CD4-positive, alpha-beta T cell (primary cell): ENCODE data around the gene PAEP. TPM values are rescaled to one million over a fixed set of nuclear protein-coding genes. Genes with fewer than 3 reads are reported as not detected.

Experiments
- ATAC-seq: fragments of 200-7000 bp; cut with Tn5 transposase; one replicate; pipeline ENCODE4 v1.10.0; 2022; ENCODE audit warnings: mild to moderate bottlenecking; ENCODE audit not compliant: poor library complexity
- CTCF ChIA-PET: fragments of 350-600 bp; sonication (Branson Sonifier 250); formaldehyde crosslinking; loops from one replicate; lab custom pipeline; 2021; ENCODE audit warnings: antibody characterized with exemption, inconsistent platforms; lab: Charles Lee
- POLR2A ChIA-PET: fragments of 350-600 bp; sonication (Branson Sonifier 250); formaldehyde crosslinking; loops from one replicate; lab custom pipeline; 2021; ENCODE audit warnings: antibody characterized with exemption, inconsistent platforms; lab: Charles Lee
- DNase-seq, 14 experiments: peaks; one replicate each; pipeline ENCODE4 v3.0.0-alpha.2; 2013 to 2020; ENCODE audit warnings: mixed read lengths in 2 of 14
- H3K27ac ChIP-seq, 2 donors: one replicate each; pipeline versions ENCODE4 v1.5.1 to v1.7.0; 2013; ENCODE audit warnings: low read length in 2 of 2, low read depth in 1 of 2, mild to moderate bottlenecking in 1 of 2
- H3K27me3 ChIP-seq, 2 experiments: 1 replicate in 1 of 2; 2 replicates in 1 of 2; pipeline versions ENCODE4 v1.6.1 to v1.7.0; 2013; ENCODE audit warnings: low read length in 2 of 2, control low read depth in 1 of 2, mild to moderate bottlenecking in 1 of 2, moderate library complexity in 1 of 2; ENCODE audit not compliant: insufficient read depth in 2 of 2, control insufficient read depth in 1 of 2
- H3K36me3 ChIP-seq: one replicate; pipeline ENCODE4 v1.6.1; 2013; ENCODE audit warnings: low read length, control low read depth; ENCODE audit not compliant: insufficient read depth
- H3K4me1 ChIP-seq: one replicate; pipeline ENCODE4 v1.6.1; 2013; ENCODE audit warnings: low read length, control low read depth; ENCODE audit not compliant: insufficient read depth
- H3K4me3 ChIP-seq: one replicate; pipeline ENCODE4 v1.5.1; 2013; ENCODE audit warnings: mild to moderate bottlenecking, low read length, moderate library complexity
- H3K9me3 ChIP-seq, 2 experiments: 1 replicate in 1 of 2; 2 replicates in 1 of 2; pipeline versions ENCODE4 v1.6.1 to v1.7.0; 2013; ENCODE audit warnings: low read length in 2 of 2, mild to moderate bottlenecking in 2 of 2, control low read depth in 1 of 2, moderate library complexity in 1 of 2; ENCODE audit not compliant: control insufficient read depth in 1 of 2, insufficient read depth in 1 of 2
- H3K27ac Mint-ChIP-seq: one replicate; pipeline ENCODE4 v1.8.0; 2020; ENCODE audit warnings: mixed read lengths
- H3K27me3 Mint-ChIP-seq: one replicate; pipeline ENCODE4 v1.8.0; 2021; ENCODE audit warnings: mixed read lengths
- H3K36me3 Mint-ChIP-seq: one replicate; pipeline ENCODE4 v1.8.0; 2021; ENCODE audit warnings: low read depth, mixed read lengths
- H3K4me1 Mint-ChIP-seq: one replicate; pipeline ENCODE4 v1.8.0; 2021; ENCODE audit warnings: low read depth, mixed read lengths
- H3K4me3 Mint-ChIP-seq: one replicate; pipeline ENCODE4 v1.8.0; 2020; ENCODE audit warnings: mild to moderate bottlenecking, mixed read lengths
- H3K9me3 Mint-ChIP-seq: one replicate; pipeline ENCODE4 v1.8.0; 2020; ENCODE audit warnings: mixed read lengths
- intact Hi-C, 2 experiments: fragments of 100-400 bp; cut with DNase I in 1 of 2; cut with micrococcal nuclease in 1 of 2; formaldehyde crosslinking; loops; one replicate each; pipeline versions ENCODE4 v1.15.1 to v1.9.0; 2023 to 2025; cut with DNase I, micrococcal nuclease
- polyA plus RNA-seq, 2 donors: library from polyadenylated mRNA; unstranded; fragments of 120-200 nt; gene quantifications; one replicate each; pipeline ENCODE4 v1.2.1, GENCODE V29; 2013
- total RNA-seq, 174 experiments: library from RNA in 2 of 174; stranded (reverse) in 2 of 174; gene quantifications; one replicate each; pipeline ENCODE4 v1.2.3 and lab custom pipeline; 2021 to 2026
- TF ChIP-seq, protein P1 (sequence below): fragments of 200-600 bp; IDR thresholded peaks from one replicate; pipeline ENCODE4 v1.8.0; 2022; ENCODE audit warnings: antibody characterized with exemption, mild to moderate bottlenecking

Gene PAEP
- total RNA-seq (not detected), total RNA-seq (lab: John Stamatoyannopoulos, UW) (0 to 0.08 (median 0) reads per million in 172 experiments)
- polyA plus RNA-seq (2013, experiment 1 of 2) = not detected
- polyA plus RNA-seq (2013, experiment 2 of 2) = not detected

DNA sequence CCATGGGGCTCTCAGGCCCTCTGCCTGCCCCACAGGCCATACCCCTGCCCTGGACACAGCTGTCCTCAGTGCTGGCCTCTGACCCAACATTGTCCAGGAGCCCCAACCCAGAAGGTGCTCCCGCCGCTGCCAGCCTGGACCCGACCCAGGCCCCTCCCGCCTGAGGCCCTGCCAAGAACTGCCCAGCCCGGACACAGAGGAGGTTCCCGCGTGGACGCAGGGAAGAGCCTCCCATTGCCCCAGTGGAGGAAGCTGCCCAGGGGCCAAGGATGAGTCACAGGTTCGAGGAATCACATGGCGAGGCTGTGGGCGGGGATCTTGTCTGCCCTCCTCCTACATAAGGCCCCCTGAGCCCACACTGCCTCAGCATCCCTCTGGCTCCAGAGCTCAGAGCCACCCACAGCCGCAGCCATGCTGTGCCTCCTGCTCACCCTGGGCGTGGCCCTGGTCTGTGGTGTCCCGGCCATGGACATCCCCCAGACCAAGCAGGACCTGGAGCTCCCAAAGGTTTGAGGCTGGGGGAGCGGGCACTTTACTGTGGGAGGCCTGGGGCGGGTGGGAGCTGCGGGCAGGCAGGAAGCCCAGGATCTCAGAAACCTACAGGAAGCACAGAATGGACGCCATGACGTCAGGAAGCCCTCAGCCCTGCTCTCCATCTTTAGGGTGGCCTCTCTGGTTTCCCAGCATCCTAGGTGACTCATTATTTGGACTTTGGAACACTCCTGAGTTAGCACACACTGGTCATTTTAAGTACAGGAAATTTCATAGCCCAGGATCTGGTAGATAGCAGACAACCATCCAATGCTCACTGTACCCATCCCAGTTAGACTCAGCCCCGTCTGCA, at the start of gene PAEP:
TSS of gene PAEP (plus strand) at position 366 of the 844 bp plus-strand sequence.
- ChIA-PET CTCF (no interaction called here), POLR2A (no interaction called here)
- intact Hi-C loops = no loop called here
- H3K4me1 ChIP-seq = no peaks in the 10 kb centered on the region
- H3K27ac Mint-ChIP-seq = no peak within 1 kb of the TSS
- H3K27me3 ChIP-seq = peaks cover 6 to 16% of the 10 kb centered on the region in 2 experiments
- no peak within 1 kb of the TSS for H3K4me3 ChIP-seq
- peaks cover 0 to 9% of the 10 kb centered on the region in 2 experiments for H3K9me3 ChIP-seq
- H3K9me3 Mint-ChIP-seq = no peaks in the 10 kb centered on the region
- peaks cover 27% of the 10 kb centered on the region for H3K27me3 Mint-ChIP-seq
- no peaks in the 10 kb centered on the region for H3K4me1 Mint-ChIP-seq
- H3K27ac ChIP-seq = no peak within 1 kb of the TSS
- ATAC-seq (no peak), DNase-seq (no peak)
- TF ChIP-seq, protein P1, sequence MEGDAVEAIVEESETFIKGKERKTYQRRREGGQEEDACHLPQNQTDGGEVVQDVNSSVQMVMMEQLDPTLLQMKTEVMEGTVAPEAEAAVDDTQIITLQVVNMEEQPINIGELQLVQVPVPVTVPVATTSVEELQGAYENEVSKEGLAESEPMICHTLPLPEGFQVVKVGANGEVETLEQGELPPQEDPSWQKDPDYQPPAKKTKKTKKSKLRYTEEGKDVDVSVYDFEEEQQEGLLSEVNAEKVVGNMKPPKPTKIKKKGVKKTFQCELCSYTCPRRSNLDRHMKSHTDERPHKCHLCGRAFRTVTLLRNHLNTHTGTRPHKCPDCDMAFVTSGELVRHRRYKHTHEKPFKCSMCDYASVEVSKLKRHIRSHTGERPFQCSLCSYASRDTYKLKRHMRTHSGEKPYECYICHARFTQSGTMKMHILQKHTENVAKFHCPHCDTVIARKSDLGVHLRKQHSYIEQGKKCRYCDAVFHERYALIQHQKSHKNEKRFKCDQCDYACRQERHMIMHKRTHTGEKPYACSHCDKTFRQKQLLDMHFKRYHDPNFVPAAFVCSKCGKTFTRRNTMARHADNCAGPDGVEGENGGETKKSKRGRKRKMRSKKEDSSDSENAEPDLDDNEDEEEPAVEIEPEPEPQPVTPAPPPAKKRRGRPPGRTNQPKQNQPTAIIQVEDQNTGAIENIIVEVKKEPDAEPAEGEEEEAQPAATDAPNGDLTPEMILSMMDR = no peak
- no peaks in the 10 kb centered on the region for H3K36me3 Mint-ChIP-seq
- H3K4me3 Mint-ChIP-seq = no peak within 1 kb of the TSS
- H3K36me3 ChIP-seq = no peaks in the 10 kb centered on the region

DNA sequence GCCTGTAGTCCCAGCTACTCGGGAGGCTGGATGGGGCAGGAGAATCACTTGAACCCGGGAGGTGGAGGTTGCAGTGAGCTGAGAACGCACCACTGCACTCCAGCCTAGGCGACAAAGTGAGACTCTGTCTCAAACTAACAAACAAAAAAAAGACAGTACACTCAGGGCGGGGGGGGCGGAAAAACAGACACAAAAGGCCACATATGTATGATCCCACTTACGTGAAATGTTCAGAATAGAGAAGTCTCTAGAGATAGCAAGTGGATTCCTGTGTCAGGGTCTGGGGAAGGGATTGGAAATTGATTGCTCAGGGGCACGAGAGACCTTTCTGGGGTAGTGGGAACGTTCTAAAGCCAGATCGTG, 49.3 kb upstream of the PAEP start:
- peaks cover 6% of the 10 kb centered on the region for H3K9me3 Mint-ChIP-seq
- DNase-seq = peak in 1 of 14 experiments; percentile 8
- peaks cover 0 to 18% of the 10 kb centered on the region in 2 experiments for H3K9me3 ChIP-seq
- H3K36me3 ChIP-seq = no peaks in the 10 kb centered on the region
- ATAC-seq = no peak
- ChIA-PET CTCF (no interaction called here), POLR2A (no interaction called here)
- no peak overlapping the region for H3K4me3 ChIP-seq
- peaks cover 0 to 2% of the 10 kb centered on the region in 2 experiments for H3K27me3 ChIP-seq
- H3K27ac ChIP-seq = no peak overlapping the region
- TF ChIP-seq, protein P1 = no peak
- intact Hi-C loops = no loop called here
- no peaks in the 10 kb centered on the region for H3K36me3 Mint-ChIP-seq
- H3K27ac Mint-ChIP-seq = no peak overlapping the region
- no peak overlapping the region for H3K4me3 Mint-ChIP-seq
- peaks cover 4% of the 10 kb centered on the region for H3K27me3 Mint-ChIP-seq
- peaks cover 4% of the 10 kb centered on the region for H3K4me1 ChIP-seq
- no peaks in the 10 kb centered on the region for H3K4me1 Mint-ChIP-seq

DNA sequence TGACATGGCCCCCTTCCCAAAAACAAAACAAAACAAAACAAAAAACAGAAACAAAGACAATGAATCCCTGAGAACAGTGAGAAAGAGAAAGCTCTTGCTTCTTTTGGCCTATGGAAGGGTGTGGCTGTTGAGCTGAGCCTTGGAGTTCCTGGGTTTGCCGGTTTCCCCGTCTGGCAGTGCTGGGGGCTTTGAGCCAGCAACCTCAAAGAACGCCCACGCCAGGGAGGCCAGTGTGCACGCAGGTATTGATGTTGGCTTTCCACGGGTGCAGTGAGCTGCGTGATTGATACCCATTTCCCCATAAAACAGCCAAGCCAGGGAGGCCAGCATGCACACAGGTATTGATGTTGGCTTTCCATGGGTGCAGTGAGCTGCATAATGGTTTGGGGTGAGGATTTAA, 48.7 kb upstream of the PAEP start:
- H3K27ac ChIP-seq = no peak overlapping the region
- peaks cover 4% of the 10 kb centered on the region for H3K4me1 ChIP-seq
- peak in 1 of 14 experiments; percentile 5 for DNase-seq
- ChIA-PET CTCF (no interaction called here), POLR2A (no interaction called here)
- intact Hi-C loops = no loop called here
- Mint-ChIP-seq H3K9me3 (peaks cover 6% of the 10 kb centered on the region), H3K36me3 (no peaks in the 10 kb centered on the region), H3K27ac (no peak overlapping the region), H3K4me1 (no peaks in the 10 kb centered on the region), H3K27me3 (peaks cover 8% of the 10 kb centered on the region), H3K4me3 (no peak overlapping the region)
- no peak overlapping the region for H3K4me3 ChIP-seq
- no peak for ATAC-seq
- peaks cover 0 to 13% of the 10 kb centered on the region in 2 experiments for H3K9me3 ChIP-seq
- no peaks in the 10 kb centered on the region for H3K36me3 ChIP-seq
- H3K27me3 ChIP-seq = peaks cover 0 to 2% of the 10 kb centered on the region in 2 experiments
- TF ChIP-seq, protein P1 = no peak
